Measurements from ENCODE around the gene CACNG4.

The CACNG4 gene

GRCh38 chr17:67063141-67063540, 98.6 kb downstream of the CACNG4 start:
- Histone ChIP-seq H3K9ac (no peak overlapping the region), H3K4me1 (no peaks in the 10 kb centered on the region), H3K27me3 (ENCODE audit: control insufficient read depth, insufficient read depth, low read length) (no peaks in the 10 kb centered on the region), H3K36me3 (ENCODE audit: control insufficient read depth, insufficient read depth, low read length) (no peaks in the 10 kb centered on the region), H3K27ac (no peak overlapping the region), H3K4me2 (ENCODE audit: low read length) (no peak overlapping the region), H3K4me3 (ENCODE audit: low read depth, low read length) (no peak overlapping the region), H3K9me3 (ENCODE audit: control insufficient read depth, low read length) (no peaks in the 10 kb centered on the region), H3K79me2 (no peaks in the 10 kb centered on the region), H2AFZ (no peak overlapping the region)
- TF ChIP-seq CTCF (IDR thresholded peaks at IDR 0.05) = no peak

GRCh38 chr17:67066717-67067116, 102.2 kb downstream of the CACNG4 start:
- H3K4me1 ChIP-seq = no peaks in the 10 kb centered on the region
- H3K27ac ChIP-seq = no peak overlapping the region
- H3K9me3 ChIP-seq (ENCODE audit: control insufficient read depth, low read length) = no peaks in the 10 kb centered on the region
- H2AFZ ChIP-seq = no peak overlapping the region
- H3K9ac ChIP-seq = no peak overlapping the region
- no peak for TF ChIP-seq CTCF (IDR thresholded peaks at IDR 0.05)
- no peaks in the 10 kb centered on the region for H3K36me3 ChIP-seq (ENCODE audit: control insufficient read depth, insufficient read depth, low read length)
- H3K27me3 ChIP-seq (ENCODE audit: control insufficient read depth, insufficient read depth, low read length) = no peaks in the 10 kb centered on the region
- no peak overlapping the region for H3K4me3 ChIP-seq (ENCODE audit: low read depth, low read length)
- no peak overlapping the region for H3K4me2 ChIP-seq (ENCODE audit: low read length)
- H3K79me2 ChIP-seq = no peaks in the 10 kb centered on the region

DNA sequence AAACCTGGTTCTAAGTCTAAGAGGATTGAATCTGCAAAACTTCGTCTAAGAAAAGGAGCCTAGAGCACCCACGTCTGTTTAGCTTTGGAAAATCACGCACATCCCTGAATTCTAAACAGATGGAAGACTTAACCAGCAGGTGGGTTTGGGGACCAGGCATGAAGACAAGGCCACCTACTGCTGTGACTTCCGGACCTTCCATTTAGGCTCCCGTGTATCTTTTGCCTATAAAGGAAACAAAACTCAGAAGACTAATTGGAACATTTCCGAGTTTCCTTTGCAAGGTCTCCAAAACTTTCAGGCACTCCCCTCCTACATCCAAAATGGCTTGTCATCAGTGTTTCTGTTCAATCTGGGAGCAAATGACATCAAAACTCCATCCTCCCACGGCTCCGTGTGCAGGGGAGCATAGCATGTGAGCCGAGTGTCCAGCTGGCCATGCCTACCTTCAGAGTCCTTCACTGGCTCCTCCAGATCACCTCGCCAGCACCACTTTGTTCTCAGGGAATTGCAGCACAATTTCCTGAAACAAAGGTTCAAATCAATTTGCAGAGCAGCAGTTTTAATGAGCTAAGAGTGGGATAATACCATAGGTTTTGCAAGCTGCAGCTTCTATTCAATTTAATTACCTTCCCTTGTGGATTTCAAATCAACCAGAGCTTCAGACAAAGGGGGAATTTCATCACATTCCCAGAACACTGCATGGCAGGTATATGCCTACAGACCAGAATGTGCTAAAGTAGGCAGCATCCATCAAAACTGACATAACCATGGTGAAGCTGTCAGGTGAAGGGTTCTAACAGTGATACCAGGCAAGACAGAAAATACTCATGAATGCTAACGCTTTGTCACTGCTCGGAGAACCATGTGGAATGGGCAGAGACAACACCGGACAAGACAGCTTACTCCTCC, 103.3 kb downstream of the CACNG4 start:
- Histone ChIP-seq H3K4me3 (ENCODE audit: low read depth, low read length) (no peak overlapping the region), H2AFZ (no peak overlapping the region), H3K4me1 (no peaks in the 10 kb centered on the region), H3K36me3 (ENCODE audit: control insufficient read depth, insufficient read depth, low read length) (no peaks in the 10 kb centered on the region), H3K79me2 (no peaks in the 10 kb centered on the region), H3K9ac (no peak overlapping the region), H3K4me2 (ENCODE audit: low read length) (no peak overlapping the region), H3K9me3 (ENCODE audit: control insufficient read depth, low read length) (no peaks in the 10 kb centered on the region), H3K27ac (no peak overlapping the region), H3K27me3 (ENCODE audit: control insufficient read depth, insufficient read depth, low read length) (no peaks in the 10 kb centered on the region)
- no peak for TF ChIP-seq CTCF (IDR thresholded peaks at IDR 0.05)

GRCh38 chr17:67068999-67069398, 104.5 kb downstream of the CACNG4 start:
- Histone ChIP-seq H2AFZ (no peak overlapping the region), H3K36me3 (ENCODE audit: control insufficient read depth, insufficient read depth, low read length) (no peaks in the 10 kb centered on the region), H3K27ac (no peak overlapping the region), H3K4me3 (ENCODE audit: low read depth, low read length) (no peak overlapping the region), H3K9me3 (ENCODE audit: control insufficient read depth, low read length) (no peaks in the 10 kb centered on the region), H3K79me2 (no peaks in the 10 kb centered on the region), H3K9ac (no peak overlapping the region), H3K27me3 (ENCODE audit: control insufficient read depth, insufficient read depth, low read length) (no peaks in the 10 kb centered on the region), H3K4me2 (ENCODE audit: low read length) (no peak overlapping the region), H3K4me1 (no peaks in the 10 kb centered on the region)
- no peak for TF ChIP-seq CTCF (IDR thresholded peaks at IDR 0.05)

Measured in parathyroid adenoma (tissue), 2 donors.